Esophagus muscularis mucosa (tissue), 4 donors: Measurements from ENCODE around the gene APOBEC3A. TPM values are rescaled to one million over a fixed set of nuclear protein-coding genes. Genes with fewer than 3 reads are reported as not detected.
A peak's percentile ranks its signal among the peaks of the same experiment; 100 is the strongest.

ENCODE experiments used
- DNase-seq: peaks from one replicate; pipeline ENCODE4 v3.0.0-alpha.2; 2017; ENCODE audit errors: extremely low spot score
- H3K27ac ChIP-seq, 4 donors: fragments of 200-600 bp; sonication (generic); replicated peaks in 1 of 4; 1 replicate in 3 of 4; 2 replicates in 1 of 4; pipeline ENCODE4 v1.5.1; 2016 to 2019; ENCODE audit warnings: mild to moderate bottlenecking in 1 of 4
- H3K27me3 ChIP-seq, 4 donors: fragments of 200-600 bp; sonication (generic); one replicate each; pipeline versions ENCODE4 v1.5.1 to v1.6.0; 2016 to 2019
- H3K36me3 ChIP-seq, 4 donors: fragments of 200-600 bp; sonication (generic); one replicate each; pipeline ENCODE4 v1.5.1; 2016 to 2019
- H3K4me1 ChIP-seq, 4 donors: fragments of 200-600 bp; sonication (generic); one replicate each; pipeline ENCODE4 v1.5.1; 2016 to 2019
- H3K4me3 ChIP-seq, 4 donors: fragments of 200-600 bp; sonication (generic); 1 replicate in 2 of 4; 2 replicates in 2 of 4; pipeline ENCODE4 v1.5.1; 2016 to 2019; ENCODE audit warnings: mild to moderate bottlenecking in 4 of 4, moderate library complexity in 1 of 4
- H3K9me3 ChIP-seq, 4 donors: fragments of 200-600 bp; sonication (generic); 1 replicate in 3 of 4; 2 replicates in 1 of 4; pipeline ENCODE4 v1.5.1; 2016 to 2019
- EP300 ChIP-seq: sonication (generic); formaldehyde crosslinking; IDR thresholded peaks from one replicate; pipeline ENCODE4 v1.6.1; 2017; ENCODE audit warnings: antibody characterized with exemption
- POLR2A ChIP-seq: fragments of 450-650 bp; IDR thresholded peaks from one replicate; pipeline ENCODE4 v1.6.1; 2017; ENCODE audit warnings: antibody characterized with exemption, moderate library complexity, mild to moderate bottlenecking, low read depth
- POLR2AphosphoS5 ChIP-seq, 2 donors: sonication (generic); formaldehyde crosslinking; IDR thresholded peaks; one replicate each; pipeline ENCODE4 v1.6.1; 2017; ENCODE audit warnings: antibody characterized with exemption in 2 of 2
- WGBS: methylation state at CpG from one replicate; pipeline ENCODE4 v1.1.5; 2018; 5-methylcytosine and 5-hydroxymethylcytosine counted together
- intact Hi-C: fragments of 100-400 bp; cut with DNase I; formaldehyde crosslinking; loops from one replicate; pipeline ENCODE4 v1.15.1; 2023
- total RNA-seq, 4 donors: library from RNA; depleted of rRNA; stranded (reverse); fragments of >200 nt; gene quantifications; one replicate each; pipeline versions ENCODE4 v1.1.0 to v1.2.1, GENCODE V29; 2016
- TF ChIP-seq, protein P1 (sequence below), 3 experiments: fragments of 200-600 bp in 2 of 3; fragments of 450-650 bp in 1 of 3; sonication (generic) in 2 of 3; IDR thresholded peaks; one replicate each; pipeline ENCODE4 v1.5.1; 2017 to 2019; ENCODE audit warnings: antibody characterized with exemption in 3 of 3, mild to moderate bottlenecking in 2 of 3, moderate library complexity in 1 of 3

Gene APOBEC3A
- total RNA-seq, 4 donors from 2014 or later = 0.58 to 8.0 TPM; not detected in 2

- 84% methylated on average over 7 of the region's 7 CpGs for WGBS
- Histone ChIP-seq H3K4me1 (peaks cover 0 to 5% (median 0%) of the 10 kb centered on the region in 4 donors), H3K27ac (no peak overlapping the region), H3K9me3 (no peaks in the 10 kb centered on the region), H3K27me3 (peaks cover 0 to 10% (median 0%) of the 10 kb centered on the region in 4 donors), H3K36me3 (no peaks in the 10 kb centered on the region), H3K4me3 (no peak overlapping the region)
- no peak for TF ChIP-seq POLR2AphosphoS5 (IDR thresholded peaks at IDR 0.05)
- no peak for TF ChIP-seq EP300
- TF ChIP-seq, protein P1, sequence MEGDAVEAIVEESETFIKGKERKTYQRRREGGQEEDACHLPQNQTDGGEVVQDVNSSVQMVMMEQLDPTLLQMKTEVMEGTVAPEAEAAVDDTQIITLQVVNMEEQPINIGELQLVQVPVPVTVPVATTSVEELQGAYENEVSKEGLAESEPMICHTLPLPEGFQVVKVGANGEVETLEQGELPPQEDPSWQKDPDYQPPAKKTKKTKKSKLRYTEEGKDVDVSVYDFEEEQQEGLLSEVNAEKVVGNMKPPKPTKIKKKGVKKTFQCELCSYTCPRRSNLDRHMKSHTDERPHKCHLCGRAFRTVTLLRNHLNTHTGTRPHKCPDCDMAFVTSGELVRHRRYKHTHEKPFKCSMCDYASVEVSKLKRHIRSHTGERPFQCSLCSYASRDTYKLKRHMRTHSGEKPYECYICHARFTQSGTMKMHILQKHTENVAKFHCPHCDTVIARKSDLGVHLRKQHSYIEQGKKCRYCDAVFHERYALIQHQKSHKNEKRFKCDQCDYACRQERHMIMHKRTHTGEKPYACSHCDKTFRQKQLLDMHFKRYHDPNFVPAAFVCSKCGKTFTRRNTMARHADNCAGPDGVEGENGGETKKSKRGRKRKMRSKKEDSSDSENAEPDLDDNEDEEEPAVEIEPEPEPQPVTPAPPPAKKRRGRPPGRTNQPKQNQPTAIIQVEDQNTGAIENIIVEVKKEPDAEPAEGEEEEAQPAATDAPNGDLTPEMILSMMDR (IDR thresholded peaks at IDR 0.05) = no peak
- TF ChIP-seq POLR2A = no peak
- no peak for DNase-seq
- intact Hi-C loops = no loop called here
Observed at GRCh38 chr22:38938925-38939324, 18.5 kb upstream of the APOBEC3A start.

GRCh38 chr22:38940811-38941384 is 16.5 kb upstream of the APOBEC3A start:
- peaks cover 0 to 26% (median 0%) of the 10 kb centered on the region in 4 donors for H3K27me3 ChIP-seq
- no peak overlapping the region for H3K27ac ChIP-seq
- no peak for DNase-seq
- 89% methylated on average over 6 of the region's 6 CpGs for WGBS
- H3K4me3 ChIP-seq = no peak overlapping the region
- H3K9me3 ChIP-seq = no peaks in the 10 kb centered on the region
- intact Hi-C loops = no loop called here
- H3K4me1 ChIP-seq = no peaks in the 10 kb centered on the region
- TF ChIP-seq POLR2AphosphoS5 (IDR thresholded peaks at IDR 0.05) (no peak), POLR2A (no peak), EP300 (no peak)
- TF ChIP-seq, protein P1 (IDR thresholded peaks at IDR 0.05) = no peak
- H3K36me3 ChIP-seq = no peaks in the 10 kb centered on the region

GRCh38 chr22:38941488-38941987 is 15.9 kb upstream of the APOBEC3A start:
- H3K27me3 ChIP-seq = peaks cover 0 to 27% (median 0%) of the 10 kb centered on the region in 4 donors

DNA sequence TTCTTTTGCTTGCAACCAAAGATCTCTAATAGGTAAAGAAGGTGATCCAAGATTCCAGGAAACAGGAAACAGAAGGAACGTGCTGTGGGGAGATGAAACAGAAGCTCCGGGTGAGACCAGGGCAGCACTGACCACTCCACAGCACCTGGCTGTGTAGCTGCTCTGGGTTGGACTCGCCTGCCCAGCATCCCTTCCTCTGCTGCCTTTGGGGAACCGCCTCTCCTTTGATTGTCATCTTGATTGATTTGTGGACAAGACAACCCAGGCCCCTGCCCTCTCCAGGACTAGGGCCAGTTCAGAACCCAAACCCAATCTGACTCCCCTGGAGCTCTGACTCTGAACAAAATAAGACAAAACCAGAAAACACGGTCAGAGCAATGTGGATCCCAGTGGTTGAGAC is 14.7 kb upstream of the APOBEC3A start:
- Histone ChIP-seq H3K27me3 (peaks cover 0 to 35% (median 3%) of the 10 kb centered on the region in 4 donors), H3K27ac (no peak overlapping the region), H3K4me3 (no peak overlapping the region), H3K4me1 (no peaks in the 10 kb centered on the region), H3K36me3 (no peaks in the 10 kb centered on the region), H3K9me3 (no peaks in the 10 kb centered on the region)
- TF ChIP-seq POLR2AphosphoS5 (IDR thresholded peaks at IDR 0.05) (no peak), POLR2A (no peak), EP300 (no peak)
- TF ChIP-seq, protein P1 (IDR thresholded peaks at IDR 0.05) = no peak
- intact Hi-C loops = no loop called here
- no peak for DNase-seq
- WGBS = 77% methylated on average over 5 of the region's 5 CpGs

More at GRCh38 chr22:38941488-38941987, 15.9 kb upstream of the APOBEC3A start:
- Histone ChIP-seq H3K27ac (peak overlapping the region in 1 of 4 donors; percentile 4), H3K9me3 (no peaks in the 10 kb centered on the region), H3K36me3 (no peaks in the 10 kb centered on the region), H3K4me1 (no peaks in the 10 kb centered on the region), H3K4me3 (peak overlapping the region in 1 of 4 donors; percentile 15)
- 67% methylated on average over 13 of the region's 13 CpGs for WGBS
- no peak for TF ChIP-seq POLR2AphosphoS5 (IDR thresholded peaks at IDR 0.05)
- TF ChIP-seq POLR2A = no peak
- TF ChIP-seq EP300 = no peak
- TF ChIP-seq, protein P1 (IDR thresholded peaks at IDR 0.05) = no peak
- intact Hi-C loops = no loop called here
- DNase-seq = no peak
